Muscle of leg (tissue), 11 donors: ENCODE results near the gene EIF1. TPM values are rescaled to one million over a fixed set of nuclear protein-coding genes. Genes with fewer than 3 reads are reported as not detected.

Experiments used
- DNase-seq: peaks from one replicate; pipeline ENCODE4 v3.0.0; 2013
- H3K27ac ChIP-seq: one replicate; pipeline ENCODE4 v1.5.1; 2013; ENCODE audit warnings: mild to moderate bottlenecking, low read length, control low read depth
- H3K27me3 ChIP-seq: one replicate; pipeline ENCODE4 v1.6.1; 2013; ENCODE audit warnings: low read length; ENCODE audit not compliant: control insufficient read depth, insufficient read depth
- H3K36me3 ChIP-seq: one replicate; pipeline ENCODE4 v1.6.1; 2013; ENCODE audit warnings: low read length; ENCODE audit not compliant: control insufficient read depth, insufficient read depth
- H3K4me1 ChIP-seq: one replicate; pipeline ENCODE4 v1.6.1; 2013; ENCODE audit warnings: low read length; ENCODE audit not compliant: control insufficient read depth, insufficient read depth
- H3K4me3 ChIP-seq: one replicate; pipeline ENCODE4 v1.5.1; 2013; ENCODE audit warnings: low read length, control low read depth
- H3K9me3 ChIP-seq: replicated peaks from 2 replicates; pipeline ENCODE4 v1.6.1; 2013; ENCODE audit warnings: low read depth, low read length; ENCODE audit not compliant: control insufficient read depth
- WGBS: methylation state at CpG from one replicate; pipeline ENCODE4 v1.1.5; 2013; ENCODE audit warnings: missing lambda C conversion rate; ENCODE audit not compliant: insufficient coverage; 5-methylcytosine and 5-hydroxymethylcytosine counted together
- polyA plus RNA-seq, 8 donors: library from polyadenylated mRNA; unstranded; fragments of 120-200 nt; gene quantifications; one replicate each; pipeline versions ENCODE4 v1.2.1 to v1.2.3, GENCODE V29; 2013; ENCODE audit warnings: inconsistent platforms in 1 of 8, low replicate concordance in 1 of 8; ENCODE audit not compliant: insufficient read length in 8 of 8, insufficient read depth in 1 of 8
- total RNA-seq: library from RNA; stranded (reverse); fragments of 120-200 nt; gene quantifications from one replicate; pipeline ENCODE4 v1.2.4, GENCODE V29; 2013

EIF1 gene
- total and polyA plus RNA-seq, 9 donors: 224 to 855 (median 809) TPM

DNA sequence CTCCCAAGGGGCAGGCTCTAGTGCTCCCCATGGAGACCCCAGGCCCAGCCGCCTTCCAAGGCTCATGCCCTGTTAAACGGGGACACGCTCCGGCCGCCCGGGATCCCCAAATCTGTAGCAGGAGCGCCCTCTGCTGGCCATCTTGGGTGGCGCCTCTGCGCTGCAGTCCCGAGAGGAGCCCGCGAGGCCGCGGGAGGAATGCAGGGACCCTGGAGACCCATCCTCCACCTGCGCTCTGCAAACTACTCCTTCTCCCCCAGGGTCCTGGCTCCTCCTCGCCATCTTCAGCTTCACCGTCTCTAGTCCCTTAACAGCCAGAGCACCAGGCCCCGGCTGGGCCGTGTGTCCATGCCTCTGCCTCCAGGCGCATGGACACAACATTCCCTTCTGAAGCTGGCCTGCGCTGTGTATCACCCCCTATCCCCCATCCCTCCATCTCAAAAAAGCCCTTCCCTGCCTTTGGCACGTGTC, 40.7 kb upstream of the EIF1 start:
- 1% methylated on average over 22 of the region's 22 CpGs for WGBS
- peak; percentile 79 for DNase-seq
- Histone ChIP-seq H3K4me1 (peaks cover 45% of the 10 kb centered on the region), H3K27ac (no peak overlapping the region), H3K27me3 (peaks cover 2% of the 10 kb centered on the region), H3K4me3 (no peak overlapping the region), H3K36me3 (no peaks in the 10 kb centered on the region), H3K9me3 (no peaks in the 10 kb centered on the region)

DNA sequence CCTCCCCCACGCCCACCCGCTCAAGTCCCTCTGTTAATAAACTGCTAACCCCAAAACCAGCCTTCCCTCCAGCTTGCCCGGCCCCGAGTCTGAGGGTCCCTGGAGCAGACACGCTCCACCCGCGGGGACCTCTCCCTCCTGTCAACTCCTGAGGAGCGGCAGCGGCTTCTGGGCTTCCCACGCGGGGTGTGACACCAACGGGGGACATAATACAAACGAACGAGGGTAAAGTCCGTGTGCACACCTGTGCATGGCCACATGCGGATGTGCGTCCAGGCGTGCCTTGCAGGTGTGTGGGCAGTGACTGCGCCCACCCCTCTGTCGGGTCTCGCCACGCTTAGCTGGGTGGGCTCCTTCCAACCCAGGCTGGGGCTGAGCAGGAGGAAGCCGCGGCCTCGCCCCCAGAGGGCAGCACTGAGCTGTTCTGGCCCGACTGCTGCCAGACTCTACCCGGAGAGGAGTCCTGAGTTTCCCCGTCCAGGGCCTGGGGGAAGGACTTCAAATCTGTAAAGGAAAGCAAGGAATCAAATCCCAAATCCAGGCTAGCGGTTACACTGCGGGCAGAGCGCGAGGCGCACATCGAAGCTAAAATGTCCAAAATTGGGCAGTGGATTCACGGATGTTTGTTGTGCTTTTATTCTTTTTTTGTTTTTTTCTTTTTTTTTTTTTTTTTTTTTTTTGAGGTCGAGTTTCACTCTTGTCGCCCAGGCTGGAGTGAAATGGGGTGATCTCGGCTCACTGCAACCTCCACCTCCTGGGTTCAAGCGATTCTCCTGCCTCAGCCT, 40.1 kb upstream of the EIF1 start:
- H3K9me3 ChIP-seq: no peaks in the 10 kb centered on the region
- under 1% methylated on average over 32 of the region's 39 CpGs for WGBS
- H3K36me3 ChIP-seq: no peaks in the 10 kb centered on the region
- H3K4me3 ChIP-seq: peak overlapping the region; percentile 10
- H3K27me3 ChIP-seq: peaks cover 2% of the 10 kb centered on the region
- peak; percentile 91 for DNase-seq
- H3K27ac ChIP-seq: no peak overlapping the region
- peaks cover 51% of the 10 kb centered on the region for H3K4me1 ChIP-seq

DNA sequence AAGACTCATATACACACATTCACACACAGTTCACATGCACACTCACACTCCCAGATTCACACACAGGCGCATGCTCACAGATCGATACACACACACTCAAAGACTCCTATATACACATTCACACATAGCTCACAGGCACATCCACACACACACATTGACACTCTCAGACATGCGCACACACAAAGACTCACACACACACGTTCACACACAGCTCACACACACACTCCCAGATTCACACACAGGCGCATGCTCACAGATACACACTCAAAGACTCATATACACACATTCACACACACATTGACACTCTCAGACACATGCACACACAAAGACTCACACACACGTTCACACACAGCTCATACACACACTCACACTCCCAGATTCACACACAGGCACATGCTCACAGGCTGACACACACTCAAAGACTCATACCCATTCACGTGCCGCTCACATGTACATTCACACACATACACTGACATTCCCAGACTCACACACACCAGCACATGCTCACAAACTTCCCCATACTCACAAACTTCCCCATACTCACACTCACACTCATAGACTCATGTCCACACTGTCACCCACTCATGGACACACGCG, 38.7 kb upstream of the EIF1 start:
- 90% methylated on average over 8 of the region's 10 CpGs for WGBS
- Histone ChIP-seq H3K9me3 (no peaks in the 10 kb centered on the region), H3K4me1 (peaks cover 65% of the 10 kb centered on the region), H3K4me3 (no peak overlapping the region), H3K27me3 (peaks cover 2% of the 10 kb centered on the region), H3K36me3 (no peaks in the 10 kb centered on the region), H3K27ac (no peak overlapping the region)
- DNase-seq: no peak

- H3K27me3 ChIP-seq: peaks cover 2% of the 10 kb centered on the region
- peak overlapping the region; percentile 82 for H3K27ac ChIP-seq
- no peak for DNase-seq
- no peaks in the 10 kb centered on the region for H3K36me3 ChIP-seq
- WGBS: 62% methylated on average over 12 of the region's 15 CpGs
- no peak overlapping the region for H3K4me3 ChIP-seq
- H3K9me3 ChIP-seq: no peaks in the 10 kb centered on the region
- peaks cover 75% of the 10 kb centered on the region for H3K4me1 ChIP-seq
These were observed 37.7 kb upstream of the EIF1 start for GRCh38 chr17:41650794-41651624.

DNA sequence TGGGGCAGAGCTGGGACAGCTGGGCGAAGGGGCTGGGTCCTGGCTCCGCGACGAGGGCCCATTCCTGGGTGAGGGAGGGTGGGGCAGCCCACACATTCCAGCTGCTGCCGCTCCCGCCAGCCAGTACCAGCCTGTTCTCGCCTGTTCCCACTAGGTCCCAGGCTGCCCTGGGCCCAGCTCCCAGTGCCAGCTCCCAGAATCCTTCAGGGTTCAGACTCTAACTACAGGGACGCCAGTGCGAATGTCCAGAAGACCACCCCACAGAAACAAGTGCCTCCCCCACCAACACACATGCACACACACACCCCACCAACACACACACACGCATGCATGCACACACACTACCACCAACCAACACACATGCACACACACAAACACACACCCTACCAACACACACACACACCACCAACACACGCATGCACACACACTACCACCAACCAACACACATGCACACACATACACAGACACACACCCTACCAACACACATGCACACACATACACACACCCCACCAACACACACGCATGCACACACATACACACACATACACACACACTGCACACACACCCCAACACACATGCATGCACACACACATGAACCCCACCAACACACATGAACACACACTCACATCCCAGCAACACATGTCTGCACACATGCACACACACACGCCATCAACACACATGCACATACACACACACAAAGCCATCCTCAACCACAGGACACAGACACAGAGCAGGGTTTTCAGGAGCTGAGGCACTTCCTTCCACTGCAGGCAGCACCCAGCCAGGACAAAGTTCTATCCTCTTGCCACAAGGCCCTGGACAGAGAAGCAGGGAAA, 36.8 kb upstream of the EIF1 start:
- Histone ChIP-seq H3K27ac (peak overlapping the region; percentile 82), H3K9me3 (no peaks in the 10 kb centered on the region), H3K27me3 (peaks cover 2% of the 10 kb centered on the region), H3K36me3 (no peaks in the 10 kb centered on the region), H3K4me1 (peaks cover 78% of the 10 kb centered on the region), H3K4me3 (no peak overlapping the region)
- WGBS: 78% methylated on average over 10 of the region's 13 CpGs
- DNase-seq: peak; percentile 84

DNA sequence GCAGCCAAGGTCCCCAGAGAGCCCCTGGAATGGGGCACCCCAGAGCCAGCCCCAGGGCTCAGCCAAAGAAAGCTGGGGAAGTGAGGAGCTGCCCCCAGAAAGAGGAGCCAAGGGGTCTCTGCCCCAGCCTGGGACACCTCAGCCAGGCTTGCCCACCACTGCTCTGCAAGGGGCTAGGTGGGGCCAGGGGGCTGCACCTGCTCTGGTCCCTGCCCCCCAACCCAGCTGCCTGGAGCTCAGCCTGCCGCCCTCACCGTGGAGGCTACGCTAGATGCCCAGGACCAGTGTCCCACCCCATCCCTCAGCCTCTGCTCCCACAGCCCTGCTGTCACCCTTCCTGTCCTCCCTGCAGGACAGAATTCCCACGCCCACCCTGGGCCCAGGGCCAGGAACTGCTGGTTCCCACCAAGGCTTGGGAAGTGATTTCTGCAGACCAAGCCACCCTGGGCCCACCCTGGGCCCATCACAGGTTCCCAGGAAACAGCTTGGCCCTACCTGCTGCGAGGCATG, 36.2 kb upstream of the EIF1 start:
- Histone ChIP-seq H3K27ac (peak overlapping the region; percentile 72), H3K4me1 (peaks cover 79% of the 10 kb centered on the region), H3K4me3 (no peak overlapping the region), H3K27me3 (peaks cover 2% of the 10 kb centered on the region), H3K9me3 (no peaks in the 10 kb centered on the region), H3K36me3 (no peaks in the 10 kb centered on the region)
- WGBS: 77% methylated on average over 5 of the region's 5 CpGs
- no peak for DNase-seq

DNA sequence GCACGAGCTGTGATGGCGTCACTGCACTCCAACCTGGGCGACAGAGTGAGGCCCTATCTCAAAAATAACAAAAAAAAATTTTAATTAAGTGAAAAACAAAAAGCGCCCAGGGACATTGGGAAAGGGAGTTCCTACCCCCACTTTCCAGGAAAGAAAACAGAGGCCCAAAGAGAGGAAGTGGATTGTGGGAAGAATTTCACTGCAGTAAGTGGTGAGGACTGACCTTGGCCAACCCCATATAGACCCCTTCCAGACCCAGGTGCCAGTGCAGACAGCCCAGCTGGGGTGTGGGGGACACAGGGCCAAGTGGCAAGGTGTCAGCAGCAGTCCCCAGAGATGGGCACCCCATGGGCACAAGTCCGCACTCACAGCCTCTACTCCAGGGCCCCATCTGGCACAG, 35.3 kb upstream of the EIF1 start:
- H3K9me3 ChIP-seq: no peaks in the 10 kb centered on the region
- H3K27ac ChIP-seq: peak overlapping the region; percentile 35
- no peaks in the 10 kb centered on the region for H3K27me3 ChIP-seq
- DNase-seq: no peak
- H3K4me3 ChIP-seq: no peak overlapping the region
- H3K36me3 ChIP-seq: no peaks in the 10 kb centered on the region
- H3K4me1 ChIP-seq: peaks cover 78% of the 10 kb centered on the region
- WGBS: 80% methylated on average over 1 of the region's 5 CpGs

DNA sequence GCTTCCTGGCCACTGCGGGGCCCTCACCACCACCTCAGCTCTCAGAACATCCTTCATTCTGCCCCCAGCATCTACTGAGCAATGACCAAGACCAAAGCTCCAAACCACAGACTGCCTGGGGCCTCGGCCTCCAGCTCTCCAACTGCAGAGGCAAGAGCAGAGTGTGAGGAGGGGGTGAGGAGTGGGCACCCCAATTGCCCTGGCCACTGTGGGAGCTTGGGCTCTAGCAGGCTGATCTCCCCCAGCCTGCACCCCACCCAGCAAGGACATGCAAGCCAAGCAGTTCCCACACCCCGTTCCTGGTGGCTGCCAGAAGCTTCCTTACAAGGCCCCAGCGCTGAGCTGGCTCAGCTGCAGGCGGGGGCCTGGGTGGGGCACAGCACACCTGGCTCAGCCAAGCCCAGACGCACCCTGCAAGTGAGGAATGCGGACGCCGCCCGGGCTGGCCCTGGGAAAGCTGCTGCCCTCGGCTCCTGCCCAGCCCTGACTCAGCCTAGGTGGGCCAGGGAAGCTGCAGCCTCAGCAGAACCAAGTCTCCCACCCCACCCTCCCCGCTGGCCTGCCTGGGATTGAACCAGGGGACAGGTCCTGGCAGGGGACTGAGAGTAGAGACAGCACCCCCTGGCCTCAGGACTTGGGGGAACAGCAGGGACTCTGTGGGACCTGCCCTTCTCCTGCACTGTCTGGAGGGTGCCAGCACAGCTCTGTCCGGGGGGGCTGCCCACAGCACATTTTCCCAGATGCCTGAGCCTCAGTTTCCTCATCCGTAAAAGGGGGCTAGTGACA, 34.6 kb upstream of the EIF1 start:
- no peak for DNase-seq
- no peak overlapping the region for H3K4me3 ChIP-seq
- H3K9me3 ChIP-seq: no peaks in the 10 kb centered on the region
- H3K36me3 ChIP-seq: no peaks in the 10 kb centered on the region
- WGBS: 45% methylated on average over 11 of the region's 14 CpGs
- peak overlapping the region; percentile 35 for H3K27ac ChIP-seq
- H3K4me1 ChIP-seq: peaks cover 78% of the 10 kb centered on the region
- no peaks in the 10 kb centered on the region for H3K27me3 ChIP-seq
